Right lobe of liver (tissue), 4 donors: Measurements from ENCODE around the gene CRYGN.

Experiments
- POLR2A ChIP-seq: fragments of 450-650 bp; IDR thresholded peaks from one replicate; pipeline ENCODE4 v1.6.1; 2017; ENCODE audit warnings: antibody characterized with exemption, mild to moderate bottlenecking
- TF ChIP-seq, protein P1 (sequence below), 4 donors: fragments of 200-600 bp in 3 of 4; fragments of 450-650 bp in 1 of 4; IDR thresholded peaks; one replicate each; pipeline versions ENCODE4 v1.5.1 to v1.8.0; 2016 to 2022; ENCODE audit warnings: antibody characterized with exemption in 4 of 4, mild to moderate bottlenecking in 2 of 4
- donor health status: DM: no; HTN: no; CAD: no.
- donor health status: DM: no; HTN: no; CAD: no.
- donor health status: DM: no; HTN: yes; CAD: no.

DNA sequence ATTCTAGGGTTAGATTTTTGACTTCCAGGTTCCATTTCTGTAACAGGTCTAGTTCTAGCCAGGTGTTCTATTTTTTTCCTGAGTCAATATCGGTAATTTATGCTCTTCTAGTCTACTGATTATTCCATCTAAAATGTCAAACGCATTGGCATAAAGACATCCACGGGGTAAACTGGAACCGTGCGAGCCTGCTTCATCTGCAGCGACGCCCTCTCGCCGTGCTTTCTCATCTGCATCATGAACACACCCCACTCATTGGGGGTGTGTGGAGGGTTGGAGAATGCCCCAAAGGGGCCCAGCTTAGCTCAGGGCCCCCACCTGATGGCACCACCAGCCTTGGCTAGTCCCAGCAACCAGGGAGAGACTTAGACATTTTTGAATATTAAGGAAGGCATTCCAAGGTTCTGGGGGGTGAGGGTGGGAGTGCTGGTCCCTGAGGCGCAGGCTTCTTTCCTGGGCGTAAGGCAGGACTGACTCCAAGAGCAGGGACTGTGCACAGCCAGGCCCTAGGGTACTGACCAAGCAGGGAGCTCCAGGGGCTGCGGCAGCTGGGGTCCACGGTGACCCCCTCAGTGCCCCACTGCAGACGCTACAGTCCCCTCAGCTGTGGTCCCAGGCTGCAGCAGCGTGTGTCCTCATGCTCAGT lies 12.9 kb upstream of the CRYGN start:
- TF ChIP-seq, protein P1, sequence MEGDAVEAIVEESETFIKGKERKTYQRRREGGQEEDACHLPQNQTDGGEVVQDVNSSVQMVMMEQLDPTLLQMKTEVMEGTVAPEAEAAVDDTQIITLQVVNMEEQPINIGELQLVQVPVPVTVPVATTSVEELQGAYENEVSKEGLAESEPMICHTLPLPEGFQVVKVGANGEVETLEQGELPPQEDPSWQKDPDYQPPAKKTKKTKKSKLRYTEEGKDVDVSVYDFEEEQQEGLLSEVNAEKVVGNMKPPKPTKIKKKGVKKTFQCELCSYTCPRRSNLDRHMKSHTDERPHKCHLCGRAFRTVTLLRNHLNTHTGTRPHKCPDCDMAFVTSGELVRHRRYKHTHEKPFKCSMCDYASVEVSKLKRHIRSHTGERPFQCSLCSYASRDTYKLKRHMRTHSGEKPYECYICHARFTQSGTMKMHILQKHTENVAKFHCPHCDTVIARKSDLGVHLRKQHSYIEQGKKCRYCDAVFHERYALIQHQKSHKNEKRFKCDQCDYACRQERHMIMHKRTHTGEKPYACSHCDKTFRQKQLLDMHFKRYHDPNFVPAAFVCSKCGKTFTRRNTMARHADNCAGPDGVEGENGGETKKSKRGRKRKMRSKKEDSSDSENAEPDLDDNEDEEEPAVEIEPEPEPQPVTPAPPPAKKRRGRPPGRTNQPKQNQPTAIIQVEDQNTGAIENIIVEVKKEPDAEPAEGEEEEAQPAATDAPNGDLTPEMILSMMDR (IDR thresholded peaks at IDR 0.05), result no peak
- TF ChIP-seq POLR2A, result no peak
